COR-L47 (cell line): ENCODE measurements around the gene NAPEPLD.

Experiments used
- DNase-seq: peaks from one replicate; lab custom pipeline; 2025; lab: John Stamatoyannopoulos, UW

NAPEPLD gene

DNA sequence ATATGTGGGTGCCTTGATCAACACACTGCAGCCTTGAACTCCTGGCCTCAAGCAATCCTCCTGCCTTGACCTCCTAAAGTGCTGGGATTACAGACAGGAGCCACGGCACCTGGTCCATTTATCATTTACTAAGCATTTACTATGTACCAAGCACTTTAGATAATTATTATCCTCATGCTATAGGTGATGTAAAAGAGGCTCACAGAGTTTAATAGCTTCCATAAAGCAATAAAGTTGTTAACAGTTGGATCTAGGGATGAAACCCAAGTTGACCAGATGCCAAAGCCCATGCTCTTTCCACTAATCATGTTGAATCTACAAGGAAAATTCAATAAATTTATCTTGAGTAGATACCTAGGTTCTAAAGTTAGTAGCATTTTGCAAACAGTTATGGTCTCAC is 5.0 kb downstream of the NAPEPLD start:
- no peak for DNase-seq

DNA sequence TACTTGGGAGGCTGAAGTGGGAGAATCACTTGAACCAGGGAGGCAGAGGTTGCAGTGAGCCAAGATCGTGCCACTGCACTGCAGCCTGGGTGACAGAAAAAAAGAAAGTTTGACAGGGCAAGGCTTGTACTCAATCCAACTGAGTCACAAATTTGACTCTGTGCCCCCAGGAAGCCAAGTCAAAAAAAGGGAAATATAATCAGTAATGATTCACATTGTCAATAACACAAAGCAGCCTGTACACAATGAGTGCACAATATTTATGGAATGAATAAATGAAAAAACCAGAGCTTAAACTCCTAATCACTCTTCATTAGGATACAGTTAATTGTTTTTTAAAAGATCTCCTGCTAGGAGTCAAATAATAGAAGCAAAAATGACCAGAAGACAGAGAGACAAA is 6.4 kb downstream of the NAPEPLD start:
- no peak for DNase-seq

DNA sequence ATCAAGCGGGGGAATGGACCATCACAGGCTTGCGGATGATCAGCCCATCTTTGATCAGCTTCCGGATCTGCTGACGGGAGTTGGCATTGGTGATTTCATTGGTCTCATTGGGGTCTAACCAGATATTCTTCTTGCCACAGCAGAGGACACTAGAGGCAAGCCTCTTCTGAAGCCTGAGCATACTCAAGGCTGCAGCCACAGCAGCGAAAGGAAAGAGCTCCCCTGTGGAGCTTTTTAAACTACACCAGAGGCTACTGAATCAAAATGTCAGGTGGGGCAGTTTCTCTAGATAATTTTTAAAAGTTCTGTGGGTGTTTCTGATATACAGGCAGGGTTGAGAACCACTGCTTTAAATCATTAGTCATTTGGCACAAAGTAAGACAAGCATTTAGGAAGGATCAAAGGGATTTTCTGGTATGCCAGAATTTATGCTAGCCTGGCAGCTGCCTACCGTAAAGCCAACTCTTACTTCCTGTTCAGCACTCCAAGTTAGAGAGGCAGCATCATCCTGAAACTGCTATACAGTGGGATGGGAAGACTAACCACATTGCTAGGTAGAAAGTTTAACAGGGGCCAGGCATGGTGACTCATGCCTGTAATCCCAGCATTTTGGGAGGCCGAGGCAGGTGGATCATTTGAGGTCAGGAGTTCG is 7.0 kb downstream of the NAPEPLD start:
- DNase-seq: no peak

DNA sequence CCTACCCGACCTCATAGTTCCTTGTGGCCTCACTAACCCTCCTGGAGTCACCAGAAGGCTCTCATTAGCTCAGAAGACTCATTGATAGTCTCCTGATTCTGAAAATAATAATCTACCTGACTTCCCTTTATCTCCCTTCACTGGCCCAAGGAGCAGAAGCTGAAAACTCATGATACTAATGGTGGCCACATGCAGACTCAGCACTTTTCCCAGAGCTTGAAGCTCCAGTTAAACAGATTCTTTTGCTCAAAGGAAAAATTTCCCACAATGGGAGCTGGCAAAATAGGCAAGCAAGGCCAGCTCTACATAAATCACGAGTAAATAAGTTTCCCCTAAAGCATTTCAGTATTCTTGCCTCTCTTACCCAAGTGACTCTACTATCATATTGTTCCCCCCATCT is 8.2 kb downstream of the NAPEPLD start:
- no peak for DNase-seq

DNA sequence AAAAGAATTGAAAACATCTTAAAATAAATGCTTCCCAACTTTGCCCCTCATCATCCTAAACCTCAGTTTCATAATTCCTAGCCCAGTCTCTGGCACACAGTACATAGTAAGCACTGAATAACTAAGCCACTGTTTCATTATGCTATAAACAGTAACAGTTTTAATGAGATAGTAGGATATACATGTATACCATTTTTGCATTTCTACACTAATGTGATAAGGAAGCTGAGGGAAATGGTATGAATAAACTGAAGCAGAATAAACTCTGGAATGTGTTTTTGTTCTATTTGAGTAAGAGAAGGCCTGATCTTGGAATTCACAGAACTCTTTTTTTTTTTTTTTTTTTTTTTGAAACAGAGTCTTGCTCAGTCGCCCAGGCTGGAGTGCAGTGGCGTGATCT is 8.8 kb downstream of the NAPEPLD start:
- DNase-seq: no peak

DNA sequence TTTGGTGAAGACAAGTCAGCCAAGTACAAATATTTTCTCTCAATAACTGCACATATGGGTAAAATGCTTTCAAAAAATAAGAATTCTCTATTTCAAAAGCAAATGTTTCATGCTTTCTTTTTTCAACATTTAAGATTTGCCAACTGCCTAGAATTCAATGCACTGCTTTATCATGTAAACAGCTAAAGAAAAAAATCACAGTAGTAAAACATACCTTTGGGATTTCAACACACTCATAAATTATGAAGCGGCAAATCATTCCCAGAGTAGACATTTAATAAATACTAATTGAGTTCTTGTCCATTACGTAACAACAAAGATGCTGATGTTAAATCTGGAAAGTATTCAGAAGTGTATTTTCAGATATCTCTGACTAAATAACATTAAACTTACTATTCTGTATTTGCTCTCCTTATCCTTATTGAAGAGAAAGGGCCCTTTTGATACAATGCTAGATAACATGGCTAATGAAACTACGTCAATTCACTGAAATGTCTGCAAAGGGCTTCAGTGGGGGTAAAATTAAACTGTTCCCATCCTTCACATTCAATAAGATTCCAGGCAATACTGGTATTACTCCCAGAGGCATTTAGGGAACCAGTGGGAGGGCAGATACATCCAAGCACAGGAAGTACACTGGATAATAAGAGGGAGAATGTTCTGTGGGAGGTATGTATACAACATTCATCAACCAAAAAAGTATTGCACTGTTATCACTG is 13.9 kb downstream of the NAPEPLD start:
- no peak for DNase-seq

DNA sequence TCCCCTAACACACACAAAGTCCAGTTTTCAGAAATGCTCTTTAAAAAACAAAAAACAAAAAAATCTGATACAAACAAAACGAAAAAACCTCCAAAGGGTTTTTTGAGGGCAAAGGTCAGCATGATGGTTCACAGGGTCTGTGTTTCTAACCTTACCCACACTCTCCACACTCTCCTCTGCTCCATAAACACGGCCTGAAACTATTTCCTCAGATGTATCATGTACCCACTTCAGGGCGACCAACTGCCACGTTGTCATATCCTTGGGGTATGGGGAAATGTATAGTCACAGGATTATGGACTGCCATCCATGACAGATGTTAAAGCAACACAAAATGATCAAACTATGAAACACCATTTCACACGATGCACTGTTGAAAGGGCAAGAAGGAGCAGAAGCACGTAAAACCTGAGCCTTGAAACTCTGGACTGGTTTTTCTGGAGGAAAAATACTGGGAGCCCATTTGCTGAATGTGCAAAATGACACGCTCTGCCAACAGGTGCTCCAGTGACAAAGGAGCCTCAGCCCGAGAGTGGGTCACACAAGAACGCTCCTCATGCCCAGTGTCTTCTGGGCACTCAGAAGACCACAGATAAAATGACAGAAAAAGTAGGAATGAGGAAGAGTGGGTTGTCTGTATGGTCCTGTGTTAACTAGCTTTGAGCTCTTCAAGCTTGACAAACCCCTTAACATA is 15.8 kb downstream of the NAPEPLD start:
- DNase-seq: no peak

DNA sequence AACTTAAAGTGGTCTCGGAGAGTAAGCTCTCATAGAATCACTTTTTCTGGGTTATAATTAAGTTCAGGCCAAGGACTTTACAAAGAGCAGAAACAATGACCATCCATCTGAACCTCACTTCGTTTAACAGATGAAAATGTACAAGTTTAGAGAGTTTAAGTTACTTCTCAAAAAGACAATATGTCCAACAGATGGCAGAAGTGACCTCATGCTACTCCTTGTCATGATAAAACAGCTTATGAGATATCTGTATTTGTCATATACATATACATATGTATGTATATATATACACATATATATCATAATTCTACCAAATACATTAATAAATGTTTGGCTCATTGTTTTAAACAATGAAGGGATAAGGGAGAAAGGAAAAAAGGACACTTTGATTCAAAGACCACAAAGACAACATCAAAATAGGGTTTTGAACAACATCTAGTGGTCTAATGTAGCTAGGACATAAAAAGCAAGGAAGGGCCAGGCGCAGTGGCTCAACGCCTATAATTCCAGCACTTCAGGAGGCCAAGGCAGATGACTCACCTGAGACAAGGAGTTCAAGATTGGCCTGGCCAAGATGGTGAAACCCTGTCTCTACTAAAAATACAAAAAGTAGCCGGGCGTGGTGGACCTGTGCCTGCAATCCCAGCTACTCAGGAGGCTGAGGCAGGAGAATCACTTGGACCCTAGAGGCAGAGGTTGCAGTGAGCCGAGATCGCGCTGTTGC is 17.8 kb downstream of the NAPEPLD start:
- DNase-seq: no peak

DNA sequence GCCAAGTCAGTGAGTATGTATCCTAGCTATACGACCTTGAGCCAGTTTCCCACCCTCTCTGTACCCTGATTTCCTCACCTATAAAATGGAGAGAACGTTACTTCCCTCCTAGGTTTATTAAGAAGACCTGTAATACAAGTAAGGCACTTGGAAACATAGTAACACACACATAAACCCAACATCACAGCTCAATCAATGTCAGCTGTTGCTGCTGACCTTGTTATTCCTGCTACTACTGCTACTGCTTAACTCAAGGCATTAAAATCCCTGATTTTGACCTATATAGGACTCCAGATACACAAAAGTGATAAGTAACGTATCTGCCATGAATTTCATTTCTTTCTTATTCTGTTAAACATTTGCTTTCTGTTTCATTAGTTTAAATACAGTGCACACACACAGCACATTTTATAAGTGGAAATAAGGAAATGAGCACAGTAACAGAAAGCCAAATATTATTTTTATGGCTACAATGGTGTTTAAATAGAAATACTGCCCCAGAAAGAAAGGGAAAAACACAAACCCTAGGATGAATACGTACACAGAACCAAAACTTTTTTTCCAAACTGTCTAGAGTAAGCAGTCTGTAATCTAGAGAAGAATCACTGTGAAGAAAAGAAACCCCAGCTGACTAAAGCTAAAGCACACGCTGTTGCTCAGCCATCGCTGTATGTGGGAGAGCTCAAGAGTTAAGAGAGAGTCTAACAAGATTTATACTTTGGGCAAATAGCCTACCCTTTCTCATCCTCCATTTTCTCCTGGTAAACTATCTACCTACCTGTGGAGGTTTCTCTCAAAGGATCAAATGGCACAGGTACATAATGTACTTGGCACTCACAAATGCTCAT is 19.0 kb downstream of the NAPEPLD start:
- DNase-seq: no peak

DNA sequence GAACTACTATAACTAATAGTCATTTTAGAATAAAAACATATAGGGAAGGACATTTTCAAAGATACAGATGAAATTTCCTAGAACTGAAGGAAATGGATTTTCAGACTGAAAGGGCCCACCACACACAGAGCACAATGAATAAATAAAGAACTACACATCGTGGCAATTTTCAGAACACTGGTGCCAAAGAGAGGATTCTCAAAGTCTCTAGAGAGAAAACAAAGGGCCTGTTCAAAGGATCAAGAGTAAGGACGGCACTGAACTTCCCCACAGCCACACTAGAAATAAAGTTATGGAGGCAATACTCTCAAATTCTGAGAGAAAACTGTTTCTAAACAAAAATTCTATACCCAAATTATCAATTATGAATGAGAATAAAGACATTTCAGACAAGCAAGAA is 21.9 kb downstream of the NAPEPLD start:
- DNase-seq: no peak

DNA sequence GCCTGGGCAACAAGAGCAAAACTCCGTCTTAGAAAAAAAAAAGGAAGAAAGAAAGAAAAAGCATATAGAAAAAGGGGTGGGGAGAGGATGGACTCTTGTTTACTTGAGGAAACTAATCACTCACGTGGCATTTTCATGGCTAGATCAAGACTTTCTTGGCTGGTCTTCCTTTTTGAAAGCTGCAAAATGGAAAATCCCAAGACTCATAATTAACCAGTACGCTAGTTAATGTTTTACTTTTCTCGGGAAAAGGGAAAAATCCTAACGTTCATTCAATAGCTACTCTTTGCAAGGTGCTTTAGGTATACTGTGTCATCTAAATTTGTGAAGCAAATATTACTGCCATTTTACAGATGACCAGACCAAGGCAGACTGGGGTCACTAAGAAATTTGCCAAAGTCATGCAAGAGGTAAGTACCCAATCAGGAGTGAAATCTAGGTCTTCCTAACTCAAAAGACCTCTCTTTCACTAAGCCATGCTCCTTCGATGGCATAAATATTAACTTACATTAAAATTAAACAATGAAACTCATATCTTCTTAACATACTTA is 24.4 kb downstream of the NAPEPLD start:
- DNase-seq: no peak

DNA sequence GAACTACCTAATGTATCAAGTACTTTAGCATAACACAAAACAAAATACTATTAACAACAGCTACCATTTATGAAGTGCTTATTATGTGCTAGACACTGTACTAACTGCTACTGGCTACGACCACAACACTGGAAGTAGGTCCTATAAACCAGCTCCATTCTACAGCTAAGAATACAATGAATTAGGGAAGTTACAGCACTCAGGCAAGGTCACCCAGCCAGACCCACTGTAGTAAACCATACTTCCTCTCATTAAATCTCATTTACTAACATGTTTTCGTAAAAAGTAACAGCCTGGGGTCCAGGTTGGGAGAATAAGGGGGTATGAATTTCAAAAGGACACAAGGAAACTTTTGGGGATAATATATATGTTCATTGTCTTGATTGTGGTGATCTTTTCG is 25.4 kb downstream of the NAPEPLD start:
- DNase-seq: no peak

DNA sequence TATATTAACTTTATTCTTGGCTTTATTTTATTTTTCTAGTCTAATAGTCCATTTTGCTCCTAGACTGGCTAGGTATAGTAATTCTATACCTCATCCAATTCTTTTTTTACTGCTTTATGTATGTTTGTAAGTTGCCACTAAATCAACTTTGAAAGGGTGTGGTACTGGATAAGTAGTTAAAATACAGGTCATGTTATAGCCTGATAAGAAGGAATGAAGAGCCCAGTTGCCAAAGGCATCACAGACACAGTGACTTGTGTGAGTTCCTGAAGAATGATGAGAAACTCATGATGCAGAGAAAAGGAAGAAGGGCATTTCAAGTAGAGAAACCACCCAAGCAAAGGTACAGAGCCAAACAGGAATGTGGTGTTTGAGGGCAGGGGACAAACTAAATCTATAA is 27.3 kb downstream of the NAPEPLD start:
- DNase-seq: no peak

DNA sequence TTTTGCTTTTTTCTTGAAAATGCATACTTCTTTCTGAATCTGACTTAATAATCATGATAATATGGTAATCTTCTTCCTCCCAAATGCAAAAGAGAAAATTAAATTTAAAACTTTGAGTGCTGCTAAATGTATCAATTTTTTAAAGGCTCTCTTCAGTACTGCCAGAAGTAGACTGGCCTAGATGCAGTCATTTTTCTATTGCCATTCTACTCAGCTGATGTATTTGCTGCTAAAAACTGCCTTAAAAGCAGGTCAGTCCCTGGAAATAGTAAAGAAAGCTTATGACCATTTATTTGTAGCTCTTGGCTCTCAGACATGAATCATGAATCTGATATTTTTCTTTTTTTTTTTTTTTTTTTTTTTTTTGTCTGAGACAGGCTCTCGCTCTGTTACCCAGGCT is 28.5 kb downstream of the NAPEPLD start:
- DNase-seq: no peak

DNA sequence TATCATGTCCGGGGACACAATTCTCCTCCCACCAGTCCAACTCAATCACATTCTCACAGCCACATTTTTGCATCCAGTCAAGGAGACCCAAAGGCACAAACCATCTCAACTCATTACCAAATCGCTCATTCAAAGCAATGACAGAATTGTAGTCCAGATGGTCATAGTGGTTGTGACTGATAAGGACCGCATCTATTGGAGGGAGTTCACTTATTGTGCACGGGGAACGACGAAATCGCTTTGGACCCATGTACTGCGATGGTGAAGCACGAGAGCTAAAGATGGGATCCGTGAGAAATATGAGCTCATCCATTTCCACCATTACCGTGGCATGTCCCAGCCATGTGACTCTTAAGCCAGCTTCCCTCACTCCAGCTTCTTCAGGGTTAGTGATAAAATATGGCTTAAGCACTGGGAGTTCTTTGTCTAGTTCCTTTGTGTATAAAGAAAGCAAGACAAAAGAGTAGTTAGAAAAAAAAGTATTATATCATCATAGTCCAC is 29.1 kb downstream of the NAPEPLD start:
- no peak for DNase-seq

DNA sequence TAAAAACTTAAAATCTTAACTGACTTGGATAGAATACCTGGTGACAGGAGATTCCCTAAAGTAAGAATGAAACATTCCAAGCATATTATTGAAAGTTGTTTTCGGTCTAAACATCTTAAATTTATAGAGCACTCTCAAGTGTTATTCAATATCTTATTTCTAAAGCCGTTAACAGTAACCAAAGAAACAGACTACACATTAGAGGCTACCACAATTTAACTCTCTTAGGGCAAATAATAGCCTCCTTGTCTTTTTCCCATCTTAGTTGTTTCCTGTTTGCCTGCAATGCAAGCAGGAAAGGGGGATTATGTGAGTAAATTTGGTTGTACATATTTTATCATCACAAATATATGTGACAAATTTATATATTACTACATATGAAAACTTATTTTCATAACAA is 31.4 kb downstream of the NAPEPLD start:
- DNase-seq: no peak

DNA sequence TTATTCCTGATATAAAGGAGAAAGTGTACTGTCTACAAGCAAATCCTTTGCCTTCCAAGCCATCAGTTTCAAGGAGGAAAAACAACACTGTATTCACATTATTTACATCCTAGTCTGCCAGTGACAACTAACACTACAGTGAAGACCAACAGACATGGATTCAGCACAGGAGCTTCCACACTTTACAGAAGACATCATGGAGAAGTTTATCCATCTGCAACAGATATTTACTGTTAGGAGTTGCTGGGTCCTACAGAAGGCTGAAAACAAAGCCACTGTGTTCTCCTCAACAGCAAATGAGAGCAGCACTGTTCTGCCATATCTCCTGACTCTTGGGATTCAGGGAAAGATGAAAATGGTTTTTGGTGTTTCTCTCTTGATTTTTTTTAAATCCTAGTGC is 31.9 kb downstream of the NAPEPLD start:
- no peak for DNase-seq

DNA sequence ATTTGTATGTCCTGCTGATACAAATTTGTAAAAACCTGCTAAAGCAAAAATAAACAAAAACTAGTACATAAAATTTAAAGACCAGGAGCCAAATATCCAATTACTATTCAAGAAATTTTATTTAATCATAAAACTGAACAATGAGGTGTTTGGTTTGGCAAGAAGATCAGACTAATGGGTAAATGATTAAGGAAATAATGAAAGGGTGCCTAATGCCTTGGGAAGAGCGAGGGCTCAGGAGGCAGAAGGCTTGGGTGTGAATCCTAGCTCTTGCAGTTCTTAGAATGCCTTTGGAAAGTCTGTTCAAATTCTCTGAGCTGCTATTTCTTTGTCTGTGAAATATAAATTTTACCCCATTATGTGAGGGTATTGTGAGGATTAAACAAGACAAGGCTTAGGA is 32.4 kb downstream of the NAPEPLD start:
- no peak for DNase-seq

DNA sequence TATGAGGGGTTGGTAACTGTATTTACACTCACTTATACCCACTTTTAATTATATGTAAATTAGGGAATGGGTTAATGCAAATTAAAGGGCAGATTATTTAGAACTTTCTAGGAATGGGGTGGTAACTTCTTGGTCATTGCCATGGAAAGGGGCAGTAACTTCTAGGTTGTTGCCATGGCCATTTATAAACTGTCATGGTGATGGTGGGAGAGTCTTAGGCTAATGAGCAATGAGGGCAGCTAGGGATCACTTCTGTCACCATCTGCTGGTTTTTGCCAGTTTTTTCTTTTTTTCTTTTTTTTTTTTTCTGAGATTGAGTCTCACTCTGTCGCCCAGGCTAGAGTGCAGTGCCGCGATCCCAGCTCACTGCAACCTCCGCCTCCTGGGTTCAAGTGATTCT is 33.1 kb downstream of the NAPEPLD start:
- DNase-seq: no peak

DNA sequence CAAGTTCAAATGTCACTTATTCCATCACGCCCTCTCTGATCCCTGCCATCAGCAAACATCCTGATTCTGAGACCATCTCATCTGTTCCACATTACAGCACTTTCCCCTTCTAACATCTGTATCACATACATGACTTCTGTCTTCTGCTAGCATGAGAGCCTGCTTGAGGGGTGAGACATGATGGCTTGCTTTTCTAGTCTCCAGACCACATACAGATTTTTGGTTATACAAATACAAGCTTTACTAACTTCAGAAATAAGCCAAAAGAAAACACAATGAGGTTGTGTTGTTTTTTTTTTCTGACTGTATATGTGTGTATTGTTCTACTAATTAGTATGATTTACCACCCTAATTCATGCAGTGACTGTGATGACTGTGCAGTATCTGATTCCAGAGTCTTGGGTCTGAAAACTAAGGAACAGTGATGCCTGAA is 34.3 kb downstream of the NAPEPLD start:
- no peak for DNase-seq

DNA sequence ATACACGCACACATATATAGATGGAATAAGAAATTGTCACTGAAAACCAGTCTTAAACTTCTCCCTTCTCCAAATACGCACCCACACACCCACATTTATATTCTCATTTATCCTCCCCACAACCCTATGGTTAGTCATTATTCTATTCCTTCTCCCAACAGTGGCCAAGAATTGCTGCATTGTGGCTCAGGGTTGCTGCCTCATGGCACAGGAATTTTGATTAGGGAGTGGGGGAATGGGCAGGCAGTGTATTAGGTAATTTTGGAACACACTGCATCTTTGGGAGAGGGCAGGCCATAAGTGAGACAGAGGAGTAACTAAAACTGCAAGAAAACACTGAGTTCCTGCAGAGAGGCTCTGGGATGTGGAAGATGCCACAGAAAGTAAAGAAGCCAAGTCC is 35.7 kb downstream of the NAPEPLD start:
- no peak for DNase-seq
